Neuronal stem cell (in vitro differentiated cells): ENCODE data around the gene ACTL9. TPM values are rescaled to one million over a fixed set of nuclear protein-coding genes. Genes with fewer than 3 reads are reported as not detected.
"Not testable (repeated sequence)": the region's sequence is repeated elsewhere in the genome, so short reads cannot be mapped to it uniquely, and the experiment has no call there.

ENCODE experiments used
- DNase-seq: peaks from one replicate; pipeline ENCODE4 v3.0.0-alpha.2; 2013; ENCODE audit warnings: low spot score
- H2AFZ ChIP-seq: one replicate; pipeline ENCODE4 v1.6.1; 2013; ENCODE audit warnings: mild to moderate bottlenecking, low read length, inconsistent platforms
- H2AK5ac ChIP-seq: 2 replicates; pipeline ENCODE4 v1.6.1; 2013; ENCODE audit warnings: low read depth, mild to moderate bottlenecking, inconsistent platforms, low read length, moderate library complexity, mixed read lengths
- H2BK120ac ChIP-seq: 2 replicates; pipeline ENCODE4 v1.6.1; 2013; ENCODE audit warnings: low read depth, mild to moderate bottlenecking, inconsistent platforms, low read length, moderate library complexity, mixed read lengths
- H2BK12ac ChIP-seq: one replicate; pipeline ENCODE4 v1.6.1; 2013; ENCODE audit warnings: low read length, inconsistent platforms
- H2BK15ac ChIP-seq: 2 replicates; pipeline ENCODE4 v1.6.1; 2013; ENCODE audit warnings: mild to moderate bottlenecking, low read length, inconsistent platforms, mixed read lengths
- H2BK5ac ChIP-seq: one replicate; pipeline ENCODE4 v1.6.1; 2013; ENCODE audit warnings: inconsistent platforms, mild to moderate bottlenecking, low read length, moderate library complexity
- H3K14ac ChIP-seq: one replicate; pipeline ENCODE4 v1.6.1; 2013; ENCODE audit warnings: low read length, inconsistent platforms
- H3K18ac ChIP-seq: 2 replicates; pipeline ENCODE4 v1.6.1; 2013; ENCODE audit warnings: low read length, inconsistent platforms
- H3K23ac ChIP-seq: 2 replicates; pipeline ENCODE4 v1.6.1; 2013; ENCODE audit warnings: low read depth, mild to moderate bottlenecking, mixed read lengths, low read length, inconsistent platforms; ENCODE audit not compliant: poor library complexity
- H3K27ac ChIP-seq: replicated peaks from 3 replicates; pipeline ENCODE4 v1.5.1; 2013; ENCODE audit warnings: low read length, inconsistent platforms
- H3K27me3 ChIP-seq, 3 experiments: 2 replicates each; pipeline ENCODE4 v1.6.1; 2013; ENCODE audit warnings: low read length in 3 of 3, mild to moderate bottlenecking in 2 of 3, inconsistent platforms in 1 of 3, low read depth in 1 of 3, mixed read lengths in 1 of 3, moderate library complexity in 1 of 3; ENCODE audit not compliant: control insufficient read depth in 3 of 3, insufficient read depth in 3 of 3
- H3K36me3 ChIP-seq, 2 donors: replicated peaks in 1 of 2; 2 replicates each; pipeline ENCODE4 v1.6.1; 2013; ENCODE audit warnings: low read length in 2 of 2; ENCODE audit not compliant: control insufficient read depth in 2 of 2, insufficient read depth in 2 of 2
- H3K4ac ChIP-seq: 2 replicates; pipeline ENCODE4 v1.6.1; 2013; ENCODE audit warnings: inconsistent platforms, mild to moderate bottlenecking, low read length, moderate library complexity
- H3K4me1 ChIP-seq, 2 donors: 1 replicate in 1 of 2; 2 replicates in 1 of 2; pipeline ENCODE4 v1.6.1; 2013; ENCODE audit warnings: low read length in 2 of 2, low read depth in 1 of 2; ENCODE audit not compliant: control insufficient read depth in 2 of 2, insufficient read depth in 1 of 2
- H3K4me2 ChIP-seq: one replicate; pipeline ENCODE4 v1.6.1; 2013; ENCODE audit warnings: mild to moderate bottlenecking, low read length, inconsistent platforms; ENCODE audit not compliant: insufficient read depth, poor library complexity, severe bottlenecking
- H3K4me3 ChIP-seq, 2 donors: 2 replicates each; pipeline ENCODE4 v1.5.1; 2013; ENCODE audit warnings: low read length in 2 of 2, mild to moderate bottlenecking in 2 of 2, inconsistent platforms in 1 of 2, moderate library complexity in 1 of 2
- H3K79me1 ChIP-seq: one replicate; pipeline ENCODE4 v1.6.1; 2013; ENCODE audit warnings: low read depth, mild to moderate bottlenecking, inconsistent platforms, low read length, moderate library complexity
- H3K9ac ChIP-seq: one replicate; pipeline ENCODE4 v1.6.1; 2013; ENCODE audit warnings: mild to moderate bottlenecking, low read depth, low read length, inconsistent platforms; ENCODE audit not compliant: poor library complexity
- H3K9me3 ChIP-seq, 2 donors: replicated peaks in 1 of 2; 2 replicates each; pipeline versions ENCODE3 to v1.6.1; 2013; ENCODE audit warnings: low read length in 2 of 2, mild to moderate bottlenecking in 2 of 2, inconsistent platforms in 1 of 2, low read depth in 1 of 2, mixed read lengths in 1 of 2, moderate library complexity in 1 of 2; ENCODE audit not compliant: control insufficient read depth in 2 of 2, insufficient read depth in 1 of 2
- H4K8ac ChIP-seq: one replicate; pipeline ENCODE4 v1.6.1; 2013; ENCODE audit warnings: low read depth, mild to moderate bottlenecking, inconsistent platforms, low read length, moderate library complexity
- H4K91ac ChIP-seq: one replicate; pipeline ENCODE4 v1.6.1; 2013; ENCODE audit warnings: low read length, low read depth, mild to moderate bottlenecking, inconsistent platforms; ENCODE audit not compliant: poor library complexity
- WGBS, 2 donors: extraction: QIAGEN DNeasy Blood & Tissue Kit; methylation state at CpG; one replicate each; pipeline ENCODE4 v1.1.7; 2013; ENCODE audit warnings: missing lambda C conversion rate in 2 of 2, mixed read lengths in 1 of 2; ENCODE audit not compliant: insufficient read length in 2 of 2, insufficient replicate concordance in 1 of 2; ENCODE audit errors: extremely low coverage in 2 of 2; 5-methylcytosine and 5-hydroxymethylcytosine counted together
- polyA plus RNA-seq, 2 experiments: library from polyadenylated mRNA; stranded (reverse); fragments of 200-250 nt; gene quantifications; one replicate each; pipeline ENCODE4 v1.2.3, GENCODE V29; 2013

Gene ACTL9, protein sequence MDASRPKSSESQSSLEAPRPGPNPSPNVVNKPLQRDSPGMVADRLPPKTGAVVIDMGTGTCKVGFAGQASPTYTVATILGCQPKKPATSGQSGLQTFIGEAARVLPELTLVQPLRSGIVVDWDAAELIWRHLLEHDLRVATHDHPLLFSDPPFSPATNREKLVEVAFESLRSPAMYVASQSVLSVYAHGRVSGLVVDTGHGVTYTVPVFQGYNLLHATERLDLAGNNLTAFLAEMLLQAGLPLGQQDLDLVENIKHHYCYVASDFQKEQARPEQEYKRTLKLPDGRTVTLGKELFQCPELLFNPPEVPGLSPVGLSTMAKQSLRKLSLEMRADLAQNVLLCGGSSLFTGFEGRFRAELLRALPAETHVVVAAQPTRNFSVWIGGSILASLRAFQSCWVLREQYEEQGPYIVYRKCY
- not detected for polyA plus RNA-seq (2013, experiment 1 of 2)
- polyA plus RNA-seq (2013, experiment 2 of 2), result not detected

- H3K4me1 ChIP-seq, result peaks cover 0 to 2% of the 10 kb centered on the region in 2 donors
- H3K4me3 ChIP-seq, result peak within 1 kb of the TSS in 1 of 2 donors; percentile 46
- H3K27me3 ChIP-seq, result no peaks in the 10 kb centered on the region
- H4K8ac ChIP-seq, result no peak within 1 kb of the TSS
- H3K14ac ChIP-seq, result no peak within 1 kb of the TSS
- H3K27ac ChIP-seq, result no peak within 1 kb of the TSS
- peaks cover 2% of the 10 kb centered on the region for H3K79me1 ChIP-seq
- no peak within 1 kb of the TSS for H2BK120ac ChIP-seq
- WGBS, 2 donors, result no CpG with 5 or more reads among the region's 23 CpGs
- peak within 1 kb of the TSS; percentile 5 for H3K18ac ChIP-seq
- H3K36me3 ChIP-seq, result no peaks in the 10 kb centered on the region
- DNase-seq, result no peak
- H3K9ac ChIP-seq, result peak within 1 kb of the TSS; percentile 60
- peak within 1 kb of the TSS; percentile 89 for H3K23ac ChIP-seq
- H3K9me3 ChIP-seq, result peaks cover 0 to 3% of the 10 kb centered on the region in 2 donors
- H3K4me2 ChIP-seq, result no peak within 1 kb of the TSS
- H2BK15ac ChIP-seq, result no peak within 1 kb of the TSS
- H3K4ac ChIP-seq, result no peak within 1 kb of the TSS
- H2AFZ ChIP-seq, result no peak within 1 kb of the TSS
- no peak within 1 kb of the TSS for H2BK12ac ChIP-seq
- H2AK5ac ChIP-seq, result peak within 1 kb of the TSS; percentile 32
- no peak within 1 kb of the TSS for H4K91ac ChIP-seq
- no peak within 1 kb of the TSS for H2BK5ac ChIP-seq
Observed at GRCh38 chr19:8698433-8699063, at the start of gene ACTL9. Gene ACTL9 (minus strand): TSS chr19:8698795. CDS start chr19:8698701, 94 bp downstream.

DNA sequence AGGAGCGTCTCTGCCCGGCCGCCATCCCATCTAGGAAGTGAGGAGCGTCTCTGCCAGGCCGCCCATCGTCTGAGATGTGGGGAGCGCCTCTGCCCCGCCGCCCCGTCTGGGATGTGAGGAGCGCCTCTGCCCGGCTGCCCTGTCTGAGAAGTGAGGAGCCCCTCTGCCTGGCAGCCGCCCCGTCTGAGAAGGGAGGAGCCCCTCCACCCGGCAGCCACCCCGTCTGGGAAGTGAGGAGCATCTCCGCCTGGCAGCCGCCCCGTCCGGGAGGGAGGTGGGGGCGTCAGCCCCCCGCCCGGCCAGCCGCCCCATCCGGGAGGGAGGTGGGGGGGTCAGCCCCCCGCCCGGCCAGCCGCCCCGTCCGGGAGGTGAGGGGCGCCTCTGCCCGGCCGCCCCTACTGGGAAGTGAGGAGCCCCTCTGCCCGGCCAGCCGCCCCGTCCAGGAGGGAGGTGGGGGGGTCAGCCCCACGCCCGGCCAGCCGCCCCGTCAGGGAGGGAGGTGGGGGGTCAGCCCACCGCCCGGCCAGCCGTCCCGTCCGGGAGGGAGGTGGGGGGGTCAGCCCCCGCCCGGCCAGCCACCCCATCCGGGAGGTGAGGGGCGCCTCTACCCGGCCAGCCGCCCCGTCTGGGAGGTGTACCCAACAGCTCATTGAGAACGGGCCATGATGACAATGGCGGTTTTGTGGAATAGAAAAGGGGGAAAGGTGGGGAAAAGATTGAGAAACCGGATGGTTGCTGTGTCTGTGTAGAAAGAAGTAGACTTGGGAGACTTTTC is 40.9 kb upstream of the ACTL9 start:
- DNase-seq, result not testable (repeated sequence)
- WGBS, 2 donors, result no CpG with 5 or more reads among the region's 55 CpGs

GRCh38 chr19:8738377-8738776 is 39.8 kb upstream of the ACTL9 start:
- Histone ChIP-seq H3K4ac (no peak overlapping the region), H3K9me3 (peaks cover 0 to 2% of the 10 kb centered on the region in 2 donors), H3K79me1 (no peaks in the 10 kb centered on the region), H2BK12ac (no peak overlapping the region), H3K18ac (no peak overlapping the region), H3K27ac (no peak overlapping the region), H4K91ac (no peak overlapping the region), H2AK5ac (no peak overlapping the region), H2BK120ac (no peak overlapping the region), H4K8ac (no peak overlapping the region), H3K9ac (no peak overlapping the region), H3K36me3 (no peaks in the 10 kb centered on the region), H2BK15ac (no peak overlapping the region), H3K4me1 (no peaks in the 10 kb centered on the region), H3K23ac (no peak overlapping the region), H2AFZ (no peak overlapping the region), H3K4me3 (no peak overlapping the region), H3K27me3 (no peaks in the 10 kb centered on the region), H2BK5ac (no peak overlapping the region), H3K14ac (no peak overlapping the region), H3K4me2 (no peak overlapping the region)
- whole genome bisulfite sequencing, 2 donors, result no CpG with 5 or more reads among the region's 8 CpGs
- no peak for DNase-seq

More for the DNA sequence above, 40.9 kb upstream of the ACTL9 start:
- not testable (repeated sequence) for H2AFZ ChIP-seq, H3K27ac ChIP-seq, H2BK15ac ChIP-seq, H2AK5ac ChIP-seq, H2BK5ac ChIP-seq, H4K91ac ChIP-seq, H3K79me1 ChIP-seq, H4K8ac ChIP-seq, H3K27me3 ChIP-seq, H3K4ac ChIP-seq, H3K4me1 ChIP-seq, H3K9me3 ChIP-seq, H2BK120ac ChIP-seq, H3K36me3 ChIP-seq, H3K4me3 ChIP-seq, H3K4me2 ChIP-seq, H3K23ac ChIP-seq, H3K14ac ChIP-seq, H3K18ac ChIP-seq, H2BK12ac ChIP-seq, H3K9ac ChIP-seq
